Endothelial cell of umbilical vein (primary cell): ENCODE data around the gene ARFGAP3.

Experiments
- POLR2A ChIP-seq: IDR thresholded peaks from 2 replicates; pipeline ENCODE4 v1.6.1; 2012; ENCODE audit warnings: low read depth, mild to moderate bottlenecking, control low read depth, low read length
- TF ChIP-seq, protein P1 (sequence below), 2 donors: IDR thresholded peaks; 1 replicate in 1 of 2; 2 replicates in 1 of 2; pipeline ENCODE4 v1.5.1; 2011; ENCODE audit warnings: low read length in 2 of 2, mild to moderate bottlenecking in 2 of 2, moderate library complexity in 2 of 2, control low read depth in 1 of 2, inconsistent platforms in 1 of 2, low read depth in 1 of 2; ENCODE audit not compliant: insufficient read depth in 1 of 2; ENCODE audit errors: extremely low read depth in 1 of 2

DNA sequence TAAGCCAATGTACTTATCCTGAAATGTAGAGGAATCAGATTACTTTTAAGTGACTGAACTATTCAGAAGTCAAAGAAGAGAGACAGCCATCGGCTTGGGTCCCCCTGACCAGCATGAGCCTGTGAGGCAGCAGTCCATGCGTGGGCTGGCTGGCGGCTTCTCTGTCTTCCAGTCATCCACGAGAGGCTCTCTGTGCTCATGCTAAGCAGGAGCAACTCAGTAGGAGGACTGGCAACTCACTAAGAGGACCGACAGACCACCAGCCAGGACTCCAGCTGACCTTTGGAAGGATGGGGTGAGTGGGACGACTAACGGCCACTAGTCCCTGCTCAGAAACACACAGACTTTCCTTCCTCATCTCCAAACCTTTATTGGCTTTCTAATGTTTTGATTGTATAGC lies 43.6 kb downstream of the ARFGAP3 start:
- TF ChIP-seq POLR2A = no peak
- TF ChIP-seq, protein P1, sequence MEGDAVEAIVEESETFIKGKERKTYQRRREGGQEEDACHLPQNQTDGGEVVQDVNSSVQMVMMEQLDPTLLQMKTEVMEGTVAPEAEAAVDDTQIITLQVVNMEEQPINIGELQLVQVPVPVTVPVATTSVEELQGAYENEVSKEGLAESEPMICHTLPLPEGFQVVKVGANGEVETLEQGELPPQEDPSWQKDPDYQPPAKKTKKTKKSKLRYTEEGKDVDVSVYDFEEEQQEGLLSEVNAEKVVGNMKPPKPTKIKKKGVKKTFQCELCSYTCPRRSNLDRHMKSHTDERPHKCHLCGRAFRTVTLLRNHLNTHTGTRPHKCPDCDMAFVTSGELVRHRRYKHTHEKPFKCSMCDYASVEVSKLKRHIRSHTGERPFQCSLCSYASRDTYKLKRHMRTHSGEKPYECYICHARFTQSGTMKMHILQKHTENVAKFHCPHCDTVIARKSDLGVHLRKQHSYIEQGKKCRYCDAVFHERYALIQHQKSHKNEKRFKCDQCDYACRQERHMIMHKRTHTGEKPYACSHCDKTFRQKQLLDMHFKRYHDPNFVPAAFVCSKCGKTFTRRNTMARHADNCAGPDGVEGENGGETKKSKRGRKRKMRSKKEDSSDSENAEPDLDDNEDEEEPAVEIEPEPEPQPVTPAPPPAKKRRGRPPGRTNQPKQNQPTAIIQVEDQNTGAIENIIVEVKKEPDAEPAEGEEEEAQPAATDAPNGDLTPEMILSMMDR (IDR thresholded peaks at IDR 0.05; ENCODE audit: extremely low read depth in 1 of 2, insufficient read depth in 1 of 2, low read depth in 1 of 2, low read length in 2 of 2) = no peak
